Measurements from ENCODE around the gene CD200R1L. TPM values are rescaled to one million over a fixed set of nuclear protein-coding genes. Genes with fewer than 3 reads are reported as not detected.
"Not testable (repeated sequence)": the region's sequence is repeated elsewhere in the genome, so short reads cannot be mapped to it uniquely, and the experiment has no call there.

Gene CD200R1L
- total and polyA plus RNA-seq, 8 donors = not detected

GRCh38 chr3:112855883-112856282, 9.2 kb upstream of the CD200R1L start:
- intact Hi-C loops (cut with DNase I) = no loop called here
- no peak for ATAC-seq
- DNase-seq = no peak

GRCh38 chr3:112855074-112855473, 8.4 kb upstream of the CD200R1L start:
- intact Hi-C loops (cut with DNase I); H3K27me3 ChIP-seq; H3K4me3 ChIP-seq; H3K36me3 ChIP-seq; DNase-seq; ATAC-seq; H3K27ac ChIP-seq: not testable (repeated sequence)
- Histone ChIP-seq H3K4me1 (peaks cover 0 to 21% of the 10 kb centered on the region in 2 donors), H3K9me3 (peaks cover 0 to 27% of the 10 kb centered on the region in 2 donors)

More at GRCh38 chr3:112855883-112856282, 9.2 kb upstream of the CD200R1L start:
- H3K36me3 ChIP-seq = no peaks in the 10 kb centered on the region
- H3K4me1 ChIP-seq = peaks cover 0 to 21% of the 10 kb centered on the region in 2 donors
- peaks cover 0 to 21% of the 10 kb centered on the region in 2 donors for H3K9me3 ChIP-seq
- no peak for TF ChIP-seq CTCF (IDR thresholded peaks at IDR 0.05)
- H3K27me3 ChIP-seq = no peaks in the 10 kb centered on the region
- H3K27ac ChIP-seq = no peak overlapping the region
- H3K4me3 ChIP-seq = no peak overlapping the region

- Histone ChIP-seq H3K27me3 (no peaks in the 10 kb centered on the region), H3K4me3 (no peak overlapping the region)
These were observed 1.5 kb upstream of the CD200R1L start for GRCh38 chr3:112848196-112848595.

GRCh38 chr3:112847692-112848091, 1.0 kb upstream of the CD200R1L start:
- Histone ChIP-seq H3K36me3 (no peaks in the 10 kb centered on the region), H3K4me1 (no peaks in the 10 kb centered on the region), H3K4me3 (no peak overlapping the region), H3K27me3 (no peaks in the 10 kb centered on the region), H3K27ac (no peak overlapping the region), H3K9me3 (peaks cover 0 to 18% of the 10 kb centered on the region in 2 donors)
- ATAC-seq = no peak
- TF ChIP-seq CTCF (IDR thresholded peaks at IDR 0.05) = no peak
- no peak for DNase-seq
- intact Hi-C loops (cut with DNase I) = no loop called here

More at GRCh38 chr3:112848196-112848595, 1.5 kb upstream of the CD200R1L start:
- Histone ChIP-seq H3K27ac (no peak overlapping the region), H3K9me3 (peaks cover 0 to 18% of the 10 kb centered on the region in 2 donors), H3K4me1 (no peaks in the 10 kb centered on the region), H3K36me3 (no peaks in the 10 kb centered on the region)
- ATAC-seq = no peak
- no peak for TF ChIP-seq CTCF (IDR thresholded peaks at IDR 0.05)
- DNase-seq = no peak
- intact Hi-C loops (cut with DNase I) = no loop called here

- no peaks in the 10 kb centered on the region for H3K4me1 ChIP-seq
- no peaks in the 10 kb centered on the region for H3K27me3 ChIP-seq
- no peak for TF ChIP-seq CTCF (IDR thresholded peaks at IDR 0.05)
- ATAC-seq (no peak), DNase-seq (no peak)
- intact Hi-C loops (cut with DNase I) = no loop called here
- no peaks in the 10 kb centered on the region for H3K36me3 ChIP-seq
- no peak overlapping the region for H3K27ac ChIP-seq
- peaks cover 0 to 15% of the 10 kb centered on the region in 2 donors for H3K9me3 ChIP-seq
- H3K4me3 ChIP-seq = no peak overlapping the region
These were observed 892 bp downstream of the CD200R1L start for GRCh38 chr3:112845772-112846171.

- ATAC-seq = no peak
- Histone ChIP-seq H3K36me3 (no peaks in the 10 kb centered on the region), H3K4me3 (no peak overlapping the region), H3K4me1 (no peaks in the 10 kb centered on the region), H3K27me3 (no peaks in the 10 kb centered on the region), H3K9me3 (no peaks in the 10 kb centered on the region), H3K27ac (no peak overlapping the region)
- intact Hi-C loops (cut with DNase I) = loop anchor here in 1 of 2 donors (10.0 kb wide), 1 partner anchor 94 kb away; no protein-coding TSS in a partner anchor
- DNase-seq = no peak
- TF ChIP-seq CTCF (IDR thresholded peaks at IDR 0.05) = no peak
These were observed 17.6 kb downstream of the CD200R1L start for GRCh38 chr3:112829046-112829445.

Data from left lung (tissue), 10 donors.